B cell (primary cell): Measurements from ENCODE around the gene INPP5B. TPM values are rescaled to one million over a fixed set of nuclear protein-coding genes. Genes with fewer than 3 reads are reported as not detected.
A peak's percentile ranks its signal among the peaks of the same experiment; 100 is the strongest.

Source experiments
- ATAC-seq: fragments of 200-7000 bp; cut with Tn5 transposase; one replicate; pipeline ENCODE4 v1.10.0; 2021; ENCODE audit warnings: low read depth, mild to moderate bottlenecking, moderate number of reproducible peaks, moderate library complexity
- CTCF ChIA-PET: fragments of 350-600 bp; sonication (Branson Sonifier 250); formaldehyde crosslinking; loops from one replicate; lab custom pipeline; 2021; ENCODE audit warnings: antibody characterized with exemption, inconsistent platforms; lab: Charles Lee
- POLR2A ChIA-PET: fragments of 350-600 bp; sonication (Branson Sonifier 250); formaldehyde crosslinking; loops from one replicate; lab custom pipeline; 2021; ENCODE audit warnings: antibody characterized with exemption; lab: Charles Lee
- DNase-seq: peaks from one replicate; pipeline ENCODE4 v3.0.0; 2013
- H2AFZ ChIP-seq: 2 replicates; pipeline ENCODE4 v1.6.1; 2012; ENCODE audit warnings: mild to moderate bottlenecking, low read depth, low read length; ENCODE audit not compliant: insufficient read depth, poor library complexity, severe bottlenecking
- H3K27ac ChIP-seq, 2 donors: 1 replicate in 1 of 2; 2 replicates in 1 of 2; pipeline ENCODE4 v1.5.1; 2012 to 2013; ENCODE audit warnings: low read length in 2 of 2, mild to moderate bottlenecking in 2 of 2, moderate library complexity in 1 of 2
- H3K27me3 ChIP-seq, 4 experiments: fragments of 200-600 bp in 1 of 4; sonication (generic) in 1 of 4; replicated peaks in 1 of 4; 1 replicate in 2 of 4; 2 replicates in 2 of 4; pipeline versions ENCODE4 v1.6.1 to v1.7.0; 2013 to 2016; ENCODE audit warnings: low read length in 3 of 4, mild to moderate bottlenecking in 2 of 4, mixed read lengths in 1 of 4, moderate library complexity in 1 of 4; ENCODE audit not compliant: insufficient read depth in 4 of 4, control insufficient read depth in 3 of 4; ENCODE audit errors: control extremely low read depth in 1 of 4
- H3K36me3 ChIP-seq, 2 experiments: replicated peaks in 1 of 2; 1 replicate in 1 of 2; 2 replicates in 1 of 2; pipeline versions ENCODE4 v1.6.1 to v1.7.1; 2013; ENCODE audit warnings: low read length in 1 of 2; ENCODE audit not compliant: insufficient read depth in 2 of 2, control insufficient read depth in 1 of 2; ENCODE audit errors: control extremely low read depth in 1 of 2, extremely low read depth in 1 of 2
- H3K4me1 ChIP-seq, 2 donors: fragments of 200-600 bp in 1 of 2; sonication (generic) in 1 of 2; 1 replicate in 1 of 2; 2 replicates in 1 of 2; pipeline versions ENCODE4 v1.5.1 to v1.6.1; 2013 to 2017; ENCODE audit warnings: low read length in 2 of 2; ENCODE audit not compliant: control insufficient read depth in 2 of 2, insufficient read depth in 2 of 2
- H3K4me2 ChIP-seq: replicated peaks from 2 replicates; pipeline ENCODE3; 2012; ENCODE audit warnings: mild to moderate bottlenecking, low read depth, low read length; ENCODE audit not compliant: poor library complexity, severe bottlenecking
- H3K4me3 ChIP-seq, 5 experiments: fragments of 200-600 bp in 1 of 5; sonication (generic) in 1 of 5; 1 replicate in 3 of 5; 2 replicates in 2 of 5; pipeline versions ENCODE4 v1.5.1 to v1.7.0; 2011 to 2016; ENCODE audit warnings: low read length in 4 of 5, mild to moderate bottlenecking in 4 of 5, low read depth in 2 of 5, control low read depth in 1 of 5, moderate library complexity in 1 of 5; ENCODE audit not compliant: insufficient read depth in 1 of 5; ENCODE audit errors: control extremely low read depth in 1 of 5, extremely low read depth in 1 of 5
- H3K79me2 ChIP-seq: fragments of 200-600 bp; sonication (generic); one replicate; pipeline ENCODE4 v1.6.0; 2016; ENCODE audit warnings: low read length; ENCODE audit not compliant: control insufficient read depth, insufficient read depth
- H3K9ac ChIP-seq: fragments of 200-600 bp; sonication (generic); 2 replicates; pipeline ENCODE4 v1.6.1; 2017; ENCODE audit warnings: mild to moderate bottlenecking, low read length, moderate library complexity
- H3K9me3 ChIP-seq, 3 donors: one replicate each; pipeline versions ENCODE4 v1.6.1 to v1.7.1; 2013; ENCODE audit warnings: low read length in 2 of 3; ENCODE audit not compliant: control insufficient read depth in 2 of 3, insufficient read depth in 1 of 3; ENCODE audit errors: control extremely low read depth in 1 of 3
- H4K20me1 ChIP-seq: 2 replicates; pipeline ENCODE4 v1.6.0; 2012; ENCODE audit warnings: mild to moderate bottlenecking, low read length; ENCODE audit not compliant: insufficient read depth, control insufficient read depth, poor library complexity, severe bottlenecking
- H3K27ac Mint-ChIP-seq: one replicate; pipeline ENCODE4 v1.8.0; 2021; ENCODE audit warnings: mixed read lengths
- H3K27me3 Mint-ChIP-seq: one replicate; pipeline ENCODE4 v1.8.0; 2021; ENCODE audit warnings: mixed read lengths
- H3K4me1 Mint-ChIP-seq: one replicate; pipeline ENCODE4 v1.8.0; 2021; ENCODE audit warnings: mixed read lengths
- H3K4me3 Mint-ChIP-seq: one replicate; pipeline ENCODE4 v1.8.0; 2021; ENCODE audit warnings: mixed read lengths
- H3K9me3 Mint-ChIP-seq: one replicate; pipeline ENCODE4 v1.8.0; 2022; ENCODE audit warnings: mixed read lengths; ENCODE audit not compliant: insufficient read depth
- CTCF ChIP-seq: fragments of 200-600 bp; IDR thresholded peaks from one replicate; pipeline ENCODE4 v1.8.0; 2022; ENCODE audit warnings: antibody characterized with exemption, mild to moderate bottlenecking
- EZH2 ChIP-seq: IDR thresholded peaks from 2 replicates; pipeline ENCODE4 v1.6.1; 2012; ENCODE audit warnings: borderline replicate concordance, low read depth, mild to moderate bottlenecking, moderate library complexity, low read length; ENCODE audit not compliant: insufficient read depth, poor library complexity, severe bottlenecking
- WGBS: methylation state at CpG from one replicate; pipeline ENCODE4 v1.1.5; 2013; ENCODE audit warnings: missing lambda C conversion rate; ENCODE audit not compliant: insufficient coverage; 5-methylcytosine and 5-hydroxymethylcytosine counted together
- intact Hi-C: fragments of 100-400 bp; cut with micrococcal nuclease; formaldehyde crosslinking; loops from one replicate; pipeline ENCODE4 v1.10.0; 2022
- polyA plus RNA-seq: library from polyadenylated mRNA; depleted of rRNA; stranded (reverse); fragments of >200 nt; gene quantifications from 2 replicates; pipeline ENCODE4 v1.2.3, GENCODE V29; 2012
- total RNA-seq, 2 donors: library from RNA; stranded (reverse); fragments of 120-200 nt in 1 of 2; gene quantifications; 1 replicate in 1 of 2; 2 replicates in 1 of 2; pipeline versions ENCODE4 v1.2.3 to v1.2.4, GENCODE V29; 2013 to 2022

INPP5B gene
- total and polyA plus RNA-seq, 2 donors (not counting 1 experiment from before 2014, with no cell fraction given): 45.4 to 63.3 TPM

DNA sequence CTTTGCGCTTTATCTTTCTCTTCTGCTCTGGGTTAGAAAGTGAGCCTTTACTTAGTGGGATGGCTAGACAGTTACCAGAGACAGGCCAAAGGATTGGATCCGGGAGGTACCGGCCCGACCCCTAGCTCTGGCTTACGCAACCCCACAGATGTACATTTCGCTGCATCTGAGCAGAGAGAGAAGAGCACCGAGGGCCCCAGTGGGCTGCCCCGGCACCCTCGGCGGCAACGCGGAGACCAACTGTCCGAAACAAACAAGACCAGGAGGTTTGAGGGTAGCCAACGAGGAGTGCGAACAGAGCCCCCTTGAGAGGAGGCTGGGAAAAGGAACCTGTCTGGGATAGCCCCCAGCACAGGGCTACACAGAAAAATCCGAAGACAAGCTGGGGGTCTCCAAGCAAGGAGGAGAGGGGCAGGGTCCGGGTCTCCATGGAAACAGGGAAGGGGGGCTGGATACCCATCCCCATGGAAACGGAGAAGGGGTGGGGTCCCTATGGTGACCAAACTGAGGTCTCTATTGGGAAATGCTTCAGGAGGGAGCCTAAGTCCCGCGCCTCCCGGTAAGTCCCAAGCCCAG lies 87.8 kb downstream of the INPP5B start:
- no peak for DNase-seq
- H2AFZ ChIP-seq: peak overlapping the region; percentile 93

More for the DNA sequence above, 87.8 kb downstream of the INPP5B start:
- Histone ChIP-seq H3K9me3 (no peaks in the 10 kb centered on the region), H3K4me2 (peak overlapping the region; percentile 98), H3K79me2 (peaks cover 54% of the 10 kb centered on the region), H3K36me3 (peaks cover 0 to 19% of the 10 kb centered on the region in 2 experiments), H4K20me1 (no peaks in the 10 kb centered on the region), H3K4me3 (peak overlapping the region; percentile 66 to 100 (median 95)), H3K27ac (peak overlapping the region; percentile 79 to 95), H3K9ac (peak overlapping the region; percentile 96), H3K27me3 (no peaks in the 10 kb centered on the region), H3K4me1 (peaks cover 16 to 18% of the 10 kb centered on the region in 2 donors)
- WGBS: 2% methylated on average over 21 of the region's 21 CpGs
- no peaks in the 10 kb centered on the region for H3K9me3 Mint-ChIP-seq
- peaks cover 38% of the 10 kb centered on the region for H3K4me1 Mint-ChIP-seq
- H3K27me3 Mint-ChIP-seq: no peaks in the 10 kb centered on the region
- intact Hi-C loops: loop anchor here (1.0 kb wide), 6 partner anchors 39 to 264 kb away; partner anchors contain the start of genes GNL2, SF3A3, UTP11 and YRDC
- TF ChIP-seq EZH2 (no peak), CTCF (no peak)
- H3K27ac Mint-ChIP-seq: peak overlapping the region; percentile 94
- ChIA-PET POLR2A (interaction anchor here (0.8 to 1.5 kb wide), 3 partner anchors 51 to 169 kb away, joined by 3 to 8 read pairs (median 4); partner anchors contain the start of genes C1orf122, CDCA8 and YRDC), CTCF (interaction anchor here (0.9 to 2.3 kb wide), 22 partner anchors 8 to 1167 kb away, joined by 3 to 23 read pairs (median 5); partner anchors contain the start of genes C1orf122, CDCA8, NDUFS5 and SF3A3)
- no peak for ATAC-seq
- H3K4me3 Mint-ChIP-seq: peak overlapping the region; percentile 97
